Thoracic aorta (tissue), 2 donors: ENCODE data around the gene IGSF1. TPM values are rescaled to one million over a fixed set of nuclear protein-coding genes. Genes with fewer than 3 reads are reported as not detected.

ENCODE experiments used
- ATAC-seq: fragments of 150-250 bp; one replicate; pipeline ENCODE4 v1.8.0; 2017; ENCODE audit warnings: low read depth; ENCODE audit not compliant: insufficient number of reproducible peaks, low FRiP score
- DNase-seq: peaks from one replicate; pipeline ENCODE4 v3.0.0-alpha.2; 2020; ENCODE audit warnings: low spot score
- H3K27ac ChIP-seq, 2 donors: fragments of 200-600 bp; sonication (generic); 1 replicate in 1 of 2; 2 replicates in 1 of 2; pipeline ENCODE4 v1.5.1; 2016; ENCODE audit warnings: mild to moderate bottlenecking in 2 of 2, moderate library complexity in 2 of 2
- H3K27me3 ChIP-seq: fragments of 200-600 bp; sonication (generic); replicated peaks from 2 replicates; pipeline ENCODE4 v1.6.0; 2016; ENCODE audit warnings: mild to moderate bottlenecking; ENCODE audit not compliant: insufficient read depth
- H3K36me3 ChIP-seq: fragments of 200-600 bp; sonication (generic); one replicate; pipeline ENCODE4 v1.5.1; 2016
- H3K4me1 ChIP-seq, 2 donors: fragments of 200-600 bp; sonication (generic); 1 replicate in 1 of 2; 2 replicates in 1 of 2; pipeline versions ENCODE4 v1.5.1 to v1.6.0; 2016; ENCODE audit warnings: low read depth in 2 of 2, mild to moderate bottlenecking in 1 of 2; ENCODE audit not compliant: control insufficient read depth in 1 of 2
- H3K4me3 ChIP-seq: fragments of 200-600 bp; sonication (generic); 2 replicates; pipeline ENCODE4 v1.5.1; 2016; ENCODE audit warnings: mild to moderate bottlenecking
- H3K9me3 ChIP-seq: fragments of 200-600 bp; sonication (generic); 2 replicates; pipeline ENCODE4 v1.5.1; 2016
- CTCF ChIP-seq: fragments of 200-600 bp; sonication (generic); IDR thresholded peaks from one replicate; pipeline ENCODE4 v1.5.1; 2019; ENCODE audit warnings: antibody characterized with exemption
- total RNA-seq, 2 donors: library from RNA; depleted of rRNA; stranded (reverse); fragments of >200 nt; gene quantifications; one replicate each; pipeline versions ENCODE4 v1.1.0 to v1.2.3, GENCODE V29; 2016

IGSF1 gene
- total RNA-seq, 2 donors from 2014 or later: 1.2 to 8.4 TPM

- Histone ChIP-seq H3K27me3 (no peaks in the 10 kb centered on the region), H3K4me1 (no peaks in the 10 kb centered on the region), H3K36me3 (no peaks in the 10 kb centered on the region), H3K27ac (no peak overlapping the region), H3K4me3 (no peak overlapping the region), H3K9me3 (no peaks in the 10 kb centered on the region)
- TF ChIP-seq CTCF: no peak
- DNase-seq (no peak), ATAC-seq (no peak)
These were observed 13.6 kb upstream of the IGSF1 start for GRCh38 chrX:131302701-131303100.

GRCh38 chrX:131301155-131301554 is 12.0 kb upstream of the IGSF1 start:
- ATAC-seq (no peak), DNase-seq (no peak)
- H3K36me3 ChIP-seq: no peaks in the 10 kb centered on the region
- no peak overlapping the region for H3K27ac ChIP-seq
- H3K27me3 ChIP-seq: no peaks in the 10 kb centered on the region
- H3K4me1 ChIP-seq: no peaks in the 10 kb centered on the region
- TF ChIP-seq CTCF: no peak
- H3K9me3 ChIP-seq: no peaks in the 10 kb centered on the region
- no peak overlapping the region for H3K4me3 ChIP-seq

GRCh38 chrX:131298846-131299245 is 9.7 kb upstream of the IGSF1 start:
- TF ChIP-seq CTCF: no peak
- DNase-seq: no peak
- no peak for ATAC-seq
- Histone ChIP-seq H3K4me3 (no peak overlapping the region), H3K4me1 (no peaks in the 10 kb centered on the region), H3K36me3 (no peaks in the 10 kb centered on the region), H3K27ac (no peak overlapping the region), H3K27me3 (no peaks in the 10 kb centered on the region), H3K9me3 (no peaks in the 10 kb centered on the region)

- TF ChIP-seq CTCF: no peak
- Histone ChIP-seq H3K4me1 (no peaks in the 10 kb centered on the region), H3K27ac (no peak overlapping the region), H3K9me3 (no peaks in the 10 kb centered on the region), H3K4me3 (no peak overlapping the region), H3K36me3 (no peaks in the 10 kb centered on the region), H3K27me3 (no peaks in the 10 kb centered on the region)
- ATAC-seq: no peak
- no peak for DNase-seq
These were observed 8.9 kb upstream of the IGSF1 start for GRCh38 chrX:131298036-131298435.

GRCh38 chrX:131289527-131289926 is 421 bp upstream of the IGSF1 start:
- no peak overlapping the region for H3K4me3 ChIP-seq
- TF ChIP-seq CTCF: no peak
- H3K4me1 ChIP-seq: no peaks in the 10 kb centered on the region
- no peak overlapping the region for H3K27ac ChIP-seq
- no peaks in the 10 kb centered on the region for H3K9me3 ChIP-seq
- DNase-seq: no peak
- no peak for ATAC-seq
- H3K27me3 ChIP-seq: no peaks in the 10 kb centered on the region
- no peaks in the 10 kb centered on the region for H3K36me3 ChIP-seq
